ENCODE data around the gene SARDH.

The SARDH gene

DNA sequence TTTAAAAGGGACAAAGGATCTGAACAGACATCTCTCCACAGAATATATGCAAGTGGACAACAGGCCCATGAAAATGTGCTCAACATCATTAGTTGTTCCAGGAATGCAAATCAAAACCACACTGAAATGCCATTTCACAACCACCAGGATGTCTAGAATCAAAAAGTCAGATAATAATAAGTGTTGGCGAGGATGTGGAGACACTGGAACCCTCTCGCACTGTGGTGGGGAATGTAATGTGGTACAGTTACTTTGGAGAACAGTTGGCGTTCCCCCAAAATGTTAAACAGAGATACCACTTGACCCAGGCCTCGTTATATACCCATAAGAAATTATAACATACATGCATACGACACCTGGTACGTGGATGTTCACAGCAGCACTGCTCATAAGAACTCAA is 38.6 kb downstream of the SARDH start:
- no peak for DNase-seq

DNA sequence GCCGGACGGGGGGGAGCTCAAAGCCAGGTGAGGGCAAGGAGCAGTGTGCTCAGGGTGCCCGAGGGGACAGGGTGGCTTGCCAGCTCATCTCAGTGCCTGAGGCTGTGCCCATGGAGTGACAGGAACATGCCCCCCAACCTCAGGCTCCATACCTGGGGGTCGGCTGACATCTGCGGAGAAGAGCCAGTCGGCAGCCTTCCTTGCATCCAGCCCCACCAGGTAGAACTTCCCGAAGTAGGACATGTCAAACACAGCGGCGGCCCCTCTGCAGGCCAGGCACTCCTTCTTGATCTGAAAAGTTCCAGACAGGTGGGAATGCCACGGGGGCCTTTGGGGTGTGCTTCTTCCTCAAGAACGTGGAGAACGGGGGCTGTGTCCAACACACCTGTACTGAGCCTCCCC is 42.1 kb downstream of the SARDH start:
- DNase-seq, result no peak

DNA sequence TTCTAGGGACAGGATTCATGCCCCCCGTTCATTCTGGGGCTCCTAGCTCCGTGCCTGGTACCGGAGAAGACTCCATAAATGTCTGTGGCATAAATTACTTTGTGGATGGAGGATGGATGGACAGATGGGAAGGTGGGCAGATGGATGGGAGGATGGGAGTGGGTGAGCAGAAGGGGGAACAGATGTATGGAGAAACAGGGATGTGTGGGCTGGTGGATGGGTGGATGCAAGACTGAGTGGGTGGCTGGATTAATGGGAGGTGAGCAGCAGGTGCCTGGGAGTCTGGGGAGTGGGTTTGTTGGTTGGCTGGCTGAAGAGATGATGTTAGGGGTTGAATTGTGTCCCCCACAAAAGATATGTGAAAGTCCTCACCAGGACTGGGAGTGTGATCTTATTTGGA is 43.5 kb downstream of the SARDH start:
- DNase-seq, result no peak

DNA sequence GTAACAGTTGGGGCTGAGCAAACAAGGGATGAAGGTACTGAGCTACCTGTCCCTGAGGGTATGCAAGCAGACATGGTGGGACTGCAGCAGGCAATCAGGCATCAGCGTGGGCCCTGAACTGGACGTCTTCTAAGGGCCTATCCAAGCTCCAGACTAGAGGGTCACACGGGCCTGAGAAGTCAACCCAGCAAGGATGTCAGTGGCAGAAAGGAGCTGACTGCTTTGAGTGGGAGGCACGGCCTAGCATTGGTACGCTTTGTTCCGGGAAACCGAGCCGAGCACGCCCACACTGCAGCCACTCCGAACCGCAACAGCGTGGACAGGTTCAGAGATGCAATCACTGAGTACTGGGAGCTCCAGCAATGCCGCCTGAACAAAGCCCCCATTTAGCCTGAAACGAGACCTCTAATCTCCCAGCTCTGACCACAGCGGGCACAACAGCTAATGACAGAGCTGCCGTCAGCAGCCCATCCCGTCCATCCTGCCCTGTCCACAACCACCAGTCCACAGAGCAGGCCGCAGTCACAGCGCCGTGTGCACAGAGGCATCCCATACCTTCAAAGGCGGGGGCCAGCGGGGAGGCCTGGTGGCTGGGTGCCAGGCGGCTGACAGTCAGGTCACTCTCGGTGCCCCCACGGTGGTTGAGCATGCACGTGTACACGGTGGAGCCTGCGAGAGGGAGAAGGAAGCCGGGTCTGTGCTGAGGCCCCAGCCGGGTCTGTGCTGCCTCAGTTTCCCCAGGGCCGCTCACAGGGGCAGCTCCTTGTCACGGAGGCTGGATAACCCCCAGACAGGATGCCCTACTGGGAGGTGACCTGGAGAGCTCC is 44.2 kb downstream of the SARDH start:
- DNase-seq, result no peak

DNA sequence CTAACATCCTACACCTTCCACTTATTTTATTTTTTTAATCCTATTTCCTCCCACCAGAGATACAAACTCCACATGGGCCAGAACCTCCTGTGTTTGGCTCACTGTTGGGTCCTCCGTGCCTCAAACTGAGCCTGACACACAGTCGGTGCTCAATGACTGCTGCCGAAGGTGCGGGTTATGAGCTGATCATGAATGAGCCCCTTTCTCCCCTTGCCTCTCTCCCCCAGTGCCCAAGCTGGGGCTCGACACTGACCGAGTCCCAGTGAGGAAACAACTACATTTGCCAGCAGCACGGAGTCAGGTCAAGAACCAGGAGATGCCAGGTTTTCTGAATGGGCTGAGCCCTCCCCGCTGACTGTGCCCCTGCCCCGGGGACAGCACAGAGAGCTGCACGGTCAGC is 45.0 kb downstream of the SARDH start:
- DNase-seq, result no peak

DNA sequence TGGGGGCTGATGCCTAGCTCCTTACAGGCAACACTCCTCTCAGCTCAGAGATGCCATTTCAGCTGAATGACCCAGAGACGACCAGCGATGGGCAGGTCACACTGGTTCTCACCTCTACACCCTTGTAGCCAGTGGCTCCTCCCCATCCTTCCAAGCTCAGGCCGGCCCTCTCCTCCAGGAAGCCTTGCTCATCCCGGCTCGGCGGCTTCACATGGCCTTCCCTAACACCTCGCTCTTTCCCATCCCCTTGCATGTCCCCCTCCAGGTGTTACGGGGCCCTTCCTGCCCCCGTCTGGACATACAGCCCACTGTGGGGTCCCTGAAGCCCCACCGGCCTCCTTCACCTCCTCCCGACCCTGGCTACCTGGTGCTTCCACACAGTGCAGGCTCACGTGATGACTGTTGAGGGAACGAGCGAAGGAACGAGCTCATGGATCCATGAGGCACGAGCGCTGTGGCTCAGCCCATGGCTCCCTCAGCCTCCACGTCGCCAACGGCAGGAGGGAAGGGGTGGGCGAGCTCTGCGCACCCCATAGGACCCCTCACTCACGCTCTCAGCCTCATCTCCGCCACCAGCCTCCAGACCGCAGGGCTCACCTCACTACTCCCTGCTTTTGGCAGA is 45.7 kb downstream of the SARDH start:
- no peak for DNase-seq

DNA sequence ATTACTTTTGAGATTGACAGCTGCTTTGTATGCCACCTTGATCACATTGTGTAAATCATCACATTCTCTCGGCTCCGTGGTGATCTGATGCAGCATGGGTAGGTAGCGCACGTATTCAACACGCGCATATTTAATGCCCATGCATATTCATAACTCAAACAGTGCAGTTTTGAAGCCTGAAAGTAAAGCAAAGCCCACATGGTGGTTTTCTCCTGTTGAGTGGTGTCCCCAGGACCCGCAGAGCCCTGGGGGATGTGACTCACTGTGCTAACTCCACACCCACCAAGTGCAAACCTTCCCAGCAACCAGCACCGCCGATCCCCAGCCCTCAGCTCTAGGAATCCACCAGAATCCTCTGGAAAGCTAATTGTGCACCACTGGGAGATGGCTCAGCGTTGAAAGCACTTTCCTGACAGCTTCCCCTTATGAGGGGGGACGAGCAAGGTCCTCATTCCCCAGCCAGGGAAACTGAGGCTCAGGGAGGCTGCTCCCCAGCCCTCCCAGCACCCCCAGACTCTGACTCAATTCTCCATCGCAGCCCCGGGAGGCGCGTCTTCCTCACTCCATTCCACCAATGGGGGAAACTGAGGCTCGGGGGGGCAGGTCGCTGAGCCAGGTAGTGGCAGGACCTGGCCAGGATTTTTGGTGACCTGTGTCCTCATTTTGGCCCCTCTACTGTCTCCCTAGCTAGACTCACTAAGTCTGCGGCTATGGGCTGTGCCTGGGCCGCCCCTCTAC is 46.4 kb downstream of the SARDH start:
- no peak for DNase-seq

DNA sequence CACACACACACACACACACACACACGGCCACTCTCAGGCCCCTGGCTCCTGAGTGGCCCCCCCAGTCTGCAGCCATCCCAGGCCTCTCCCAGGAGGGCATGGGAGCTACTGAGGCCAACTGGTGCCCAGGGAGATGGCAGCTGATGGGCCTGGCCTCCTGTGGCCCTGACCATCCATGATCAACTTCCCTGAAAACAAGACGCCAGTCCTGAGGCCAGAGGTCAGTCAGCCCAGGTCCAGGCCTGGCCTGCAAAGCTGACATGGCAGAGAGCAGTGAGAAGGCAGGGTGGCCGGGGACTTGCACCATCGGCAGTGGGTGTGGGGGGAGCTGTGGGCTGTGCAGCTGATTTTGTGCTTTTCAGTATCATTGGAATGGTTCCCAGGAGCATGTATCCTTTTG is 47.0 kb downstream of the SARDH start:
- no peak for DNase-seq

DNA sequence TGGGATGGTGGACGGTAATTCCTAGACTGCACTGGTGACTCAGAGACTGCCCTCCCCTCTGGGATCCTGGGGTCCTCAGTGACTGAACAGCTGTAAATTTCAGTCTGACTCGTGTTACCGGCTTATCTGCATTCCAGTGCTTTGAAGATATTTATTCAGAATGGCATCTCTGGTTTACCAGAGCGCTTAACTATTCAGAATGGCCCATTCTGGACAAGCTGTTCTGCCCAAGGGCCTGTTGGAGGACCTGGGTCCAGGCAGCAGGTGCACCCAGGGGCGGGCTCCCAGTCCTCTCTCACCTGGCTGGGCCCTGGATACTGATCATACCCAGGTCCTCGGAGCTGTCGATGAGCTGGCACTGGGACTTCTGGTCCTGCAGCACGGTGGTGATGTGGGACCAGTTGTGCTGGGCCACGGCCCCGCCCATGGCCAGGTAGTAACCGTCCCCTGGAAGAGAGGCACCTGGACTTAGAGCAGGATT is 48.0 kb downstream of the SARDH start:
- DNase-seq, result no peak

DNA sequence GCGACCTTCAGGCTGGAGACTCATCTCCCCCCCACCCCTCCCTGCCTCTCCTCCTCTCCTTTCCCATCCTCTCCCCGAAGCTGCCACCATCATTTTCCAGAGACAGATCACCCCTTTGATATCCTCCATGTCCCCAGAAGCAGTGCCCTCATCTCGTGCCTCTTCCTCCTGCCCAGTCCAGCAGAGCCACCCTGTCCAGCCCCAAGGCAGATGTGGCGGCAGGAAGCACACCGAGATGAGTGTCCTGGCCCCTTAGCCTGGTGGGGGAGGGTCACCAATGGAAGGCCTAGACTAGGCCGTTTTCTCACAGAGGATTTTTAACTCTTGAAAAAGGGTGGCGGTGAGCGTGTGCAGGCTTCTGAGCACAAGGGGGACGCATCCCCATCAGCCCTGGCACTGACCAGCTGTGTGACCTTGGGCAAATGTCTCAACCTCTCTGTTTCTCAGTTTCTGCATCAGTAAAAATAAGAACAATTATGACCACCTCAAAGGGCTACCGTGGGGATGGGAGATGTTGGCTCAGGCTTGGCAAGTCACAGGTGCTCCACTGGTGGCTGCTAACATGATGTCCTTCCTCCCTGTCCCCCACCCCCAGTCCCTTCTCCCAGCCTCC is 48.9 kb downstream of the SARDH start:
- no peak for DNase-seq

DNA sequence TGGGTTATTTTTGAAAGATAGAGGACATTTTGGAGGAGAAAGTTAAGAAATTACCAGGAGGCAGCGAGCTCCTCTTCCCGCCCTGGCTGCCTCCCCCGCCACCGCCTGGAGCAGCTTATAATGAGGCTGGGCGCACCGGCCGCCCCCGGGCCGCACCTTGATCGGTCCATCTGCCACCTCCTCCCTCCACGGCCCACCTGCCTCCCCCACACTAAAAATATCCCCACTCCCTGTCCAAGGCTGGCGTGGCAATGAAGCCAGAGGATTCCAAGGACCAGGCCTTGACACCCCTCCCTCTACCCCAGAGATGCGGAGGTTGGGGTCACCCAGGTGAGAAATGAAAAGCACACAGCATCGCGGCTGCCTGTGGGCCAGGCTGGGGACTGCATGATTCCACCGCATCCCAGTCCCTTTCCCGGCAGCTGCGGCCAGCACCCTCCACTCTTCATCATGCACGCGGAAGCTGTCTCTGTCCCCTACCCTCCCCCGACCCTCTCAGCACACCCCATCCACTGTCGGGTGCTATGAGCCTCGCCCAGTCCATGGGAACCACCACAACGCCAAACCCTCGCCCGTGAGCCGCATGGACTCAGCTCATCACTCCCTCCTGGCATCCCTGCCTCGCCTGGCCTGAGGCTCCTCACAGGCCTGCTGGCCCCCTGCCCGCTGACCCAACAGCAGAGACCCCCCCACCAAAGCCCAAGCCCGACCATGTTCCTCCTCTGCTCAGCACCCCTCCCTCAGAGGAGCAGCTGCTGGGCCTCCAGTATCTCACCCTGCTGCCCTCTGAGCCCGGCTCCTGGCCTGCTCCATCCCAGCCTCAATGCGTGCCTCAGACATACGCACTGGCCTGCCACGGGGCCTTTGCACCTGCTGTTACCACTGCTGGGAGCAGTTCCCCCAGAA is 50.0 kb downstream of the SARDH start:
- DNase-seq, result no peak

DNA sequence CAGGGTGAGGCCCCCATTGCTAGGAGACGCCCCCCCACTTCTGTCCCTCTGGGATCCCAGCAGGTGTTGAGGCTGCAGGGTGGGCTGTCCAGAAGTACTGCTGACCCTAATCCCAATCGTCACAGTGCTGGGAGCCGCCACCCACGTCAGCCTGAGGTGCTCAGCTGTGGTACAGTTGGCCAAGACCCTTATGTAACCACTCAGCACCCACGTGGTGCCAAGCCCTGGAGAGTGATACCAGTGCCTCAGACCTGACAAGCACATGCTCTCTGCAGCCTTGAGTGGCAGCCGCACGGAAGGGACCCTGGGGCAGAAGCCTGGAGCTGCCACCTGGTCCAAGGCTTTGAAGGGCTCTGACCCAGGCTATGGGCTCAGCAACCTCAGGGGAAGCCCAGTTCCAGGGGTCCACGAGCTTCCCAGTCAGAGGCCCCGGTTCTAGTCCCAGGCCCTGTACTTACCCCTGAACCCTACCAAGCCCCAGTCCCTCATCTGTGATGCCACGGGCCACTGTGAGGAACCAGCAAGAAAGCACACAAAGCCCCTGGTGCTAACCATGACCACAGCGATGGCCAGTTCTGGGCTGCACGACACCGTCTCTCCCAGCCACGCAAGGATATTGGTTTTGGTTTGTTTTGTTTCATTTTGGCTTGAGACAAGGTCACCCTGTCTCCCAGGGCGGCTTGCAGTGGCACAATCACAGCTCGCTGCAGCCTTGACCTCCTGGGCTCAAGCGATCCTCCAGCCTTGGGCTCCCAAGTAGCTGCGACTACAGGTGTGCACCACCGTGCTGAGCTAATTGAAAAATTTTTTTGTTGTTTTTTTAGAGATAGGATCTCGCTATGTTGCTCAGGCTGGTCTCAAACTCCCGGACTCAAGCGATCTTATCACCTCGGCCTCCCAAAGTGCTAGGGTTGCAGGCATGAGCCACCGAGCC is 51.2 kb downstream of the SARDH start:
- DNase-seq, result no peak

DNA sequence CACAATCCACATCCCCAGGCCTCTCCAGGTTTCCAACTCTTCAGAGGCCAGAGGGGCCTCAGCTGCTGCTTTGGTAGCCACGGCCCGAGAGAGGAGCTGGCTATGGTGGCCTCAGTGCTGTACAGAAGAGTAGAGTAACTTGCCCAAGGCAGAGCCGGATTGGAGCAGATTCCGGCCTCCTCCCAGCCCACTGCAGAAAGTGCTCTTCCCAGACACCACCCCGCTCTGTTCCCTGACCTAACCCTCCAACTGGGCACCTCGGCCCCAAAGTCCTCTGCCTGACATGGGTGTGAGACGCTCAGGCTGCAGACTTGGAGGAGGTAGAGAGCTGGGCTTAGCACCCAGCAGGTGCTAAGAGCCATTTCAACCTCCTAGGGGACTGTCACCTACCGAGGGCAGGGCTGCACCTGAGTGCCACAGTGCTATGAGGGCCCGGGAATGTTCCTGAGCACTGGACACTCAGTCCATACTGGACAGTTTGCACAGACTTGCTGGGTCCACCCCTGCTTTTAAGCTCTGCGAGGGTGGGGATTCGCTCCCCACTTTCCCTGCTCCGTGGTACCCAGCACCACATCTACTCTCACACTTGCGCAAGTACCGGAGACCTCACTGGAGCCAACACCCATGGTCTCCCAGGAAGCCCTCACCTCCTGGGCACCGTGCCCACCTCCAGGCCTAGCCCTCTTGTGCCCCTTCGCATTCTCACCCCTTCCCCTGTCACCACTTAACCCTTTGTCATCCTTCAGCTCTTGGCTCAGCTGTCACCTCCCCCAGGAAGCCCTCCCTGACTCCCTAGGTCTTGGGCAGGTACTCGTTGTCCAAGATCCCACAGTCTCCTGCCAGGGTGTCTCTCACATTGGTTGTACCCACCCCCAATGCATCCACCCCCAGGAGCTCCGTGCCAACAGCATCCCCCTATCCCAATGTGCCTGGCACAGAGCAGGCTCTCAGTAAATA is 52.2 kb downstream of the SARDH start:
- no peak for DNase-seq

DNA sequence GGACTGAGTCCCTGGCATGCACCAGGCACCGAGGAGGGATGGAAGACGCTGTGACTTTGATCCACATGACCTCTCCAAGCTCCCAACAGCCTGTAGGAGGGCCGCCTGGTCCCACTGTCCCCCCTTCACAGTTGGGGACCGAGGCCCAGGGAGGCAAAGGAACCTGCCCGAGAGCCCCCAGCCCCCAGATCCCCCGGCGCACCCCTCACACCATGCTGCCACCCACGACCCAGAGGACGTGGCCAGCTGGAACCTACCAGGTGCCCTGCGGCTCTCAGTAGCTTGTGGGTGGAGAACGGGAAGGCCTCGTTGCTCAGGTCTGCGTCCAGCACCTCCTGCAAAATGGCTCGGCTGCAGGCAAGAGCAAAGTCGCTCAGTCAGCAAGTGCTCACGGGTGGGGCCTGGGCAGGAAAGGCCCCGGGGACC is 53.2 kb downstream of the SARDH start:
- DNase-seq, result no peak

DNA sequence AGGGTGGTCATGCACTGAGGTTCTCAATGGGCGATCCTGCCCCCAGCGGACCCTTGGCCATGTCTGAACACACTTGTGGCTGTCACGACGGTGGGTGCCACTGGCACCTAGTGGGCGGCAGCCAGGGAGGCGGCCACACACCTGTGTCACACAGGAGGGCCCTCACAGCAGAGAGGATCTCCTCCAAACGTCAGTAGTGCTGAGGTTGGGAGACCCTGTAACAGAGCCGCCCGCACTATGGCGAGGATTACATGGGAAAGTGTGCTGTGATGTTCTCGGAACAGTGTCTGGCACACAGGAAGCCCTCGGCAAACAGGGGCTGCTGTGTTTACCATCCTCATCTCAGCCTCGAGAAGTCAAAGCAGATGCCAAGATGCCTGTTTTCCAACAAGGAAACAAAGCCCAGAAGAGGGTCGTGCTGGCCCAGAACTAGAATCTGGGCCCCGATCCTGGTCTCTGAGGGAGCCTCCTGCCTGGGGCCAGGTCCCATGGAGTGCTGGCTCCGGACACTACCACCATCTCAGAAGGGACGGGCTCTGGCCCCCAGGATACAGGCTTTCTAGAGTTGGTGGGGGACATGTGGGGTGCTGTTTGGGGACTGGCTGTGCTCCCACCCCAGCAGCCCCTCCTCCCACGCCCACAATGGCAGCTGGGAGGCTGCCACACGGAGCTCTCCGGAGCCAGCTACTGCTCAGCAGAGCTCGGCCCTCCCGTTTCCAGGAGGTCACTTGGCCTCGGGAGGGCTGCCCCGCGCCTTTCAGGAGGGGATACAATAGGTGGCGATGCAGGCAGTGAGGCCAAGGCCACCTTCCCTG is 53.8 kb downstream of the SARDH start:
- no peak for DNase-seq

DNA sequence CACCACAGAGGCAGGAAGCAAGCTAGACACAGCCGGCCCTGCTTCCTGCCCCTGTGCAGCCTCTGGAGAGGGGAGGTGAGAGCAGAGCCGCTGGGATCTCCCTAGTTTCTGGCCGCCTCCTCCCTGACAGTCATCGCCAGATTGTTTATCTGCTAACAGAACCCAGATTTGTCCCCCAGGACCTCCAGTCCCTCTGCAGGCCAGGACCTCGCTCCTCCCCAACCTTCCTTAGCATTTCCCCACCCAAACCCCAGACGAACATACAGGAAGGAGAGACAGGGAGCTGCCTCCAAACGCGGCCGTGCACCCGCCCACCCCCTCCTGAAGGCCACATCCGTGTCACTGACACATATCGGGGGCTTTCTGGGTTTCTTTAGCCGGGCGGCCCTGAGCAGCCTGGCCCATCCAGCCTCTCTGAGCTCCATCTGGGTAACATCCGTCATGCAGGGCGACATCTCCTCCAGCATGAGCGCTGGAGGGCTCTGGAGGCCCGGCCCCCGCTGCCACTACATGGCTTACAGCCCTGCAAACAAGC is 54.5 kb downstream of the SARDH start:
- DNase-seq, result no peak

DNA sequence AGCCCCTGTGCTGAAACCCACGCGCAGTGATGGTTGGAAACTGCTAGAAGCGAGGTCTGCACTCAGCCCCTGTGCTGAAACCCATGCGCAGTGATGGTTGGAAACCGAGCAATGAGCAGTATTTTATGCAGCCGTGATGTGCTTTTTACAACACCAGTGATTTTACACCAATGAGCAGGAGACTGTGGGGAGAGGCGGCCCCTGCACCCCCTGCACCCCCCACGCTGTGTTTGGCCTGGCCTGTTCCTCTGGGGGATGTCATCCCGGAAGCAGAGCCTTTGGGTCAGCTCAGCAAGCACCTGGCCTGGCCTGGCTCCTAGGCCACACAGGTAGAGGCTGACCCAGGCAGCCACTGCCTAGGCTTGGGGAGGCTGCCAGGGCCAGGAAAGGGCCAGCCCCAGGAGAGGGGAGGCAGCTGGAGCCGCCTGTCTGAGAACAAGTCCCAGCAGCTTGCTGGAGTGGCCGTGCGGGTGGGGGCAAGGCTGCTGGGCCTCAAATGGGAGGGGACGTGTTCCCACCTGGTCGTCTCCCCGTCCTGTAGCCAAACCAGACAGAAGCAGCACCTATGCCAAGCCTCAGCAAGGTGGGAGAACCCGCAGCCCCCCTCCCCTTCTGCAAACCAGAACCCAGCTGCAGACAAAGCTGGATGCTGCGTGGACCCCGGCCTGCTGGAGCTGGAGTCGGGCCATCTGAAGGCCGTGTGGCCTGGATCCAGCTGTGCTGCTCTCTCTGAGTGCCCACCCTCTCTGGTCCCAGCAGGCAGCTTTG is 55.1 kb downstream of the SARDH start:
- no peak for DNase-seq
